Liver (tissue), 9 donors: Measurements from ENCODE around the gene AFAP1. TPM values are rescaled to one million over a fixed set of nuclear protein-coding genes. Genes with fewer than 3 reads are reported as not detected.

Experiments used
- DNase-seq: peaks from one replicate; pipeline ENCODE4 v3.0.0-alpha.2; 2017; ENCODE audit warnings: low spot score
- H3K27ac ChIP-seq, 2 donors: one replicate each; pipeline ENCODE4 v1.7.0; 2013; ENCODE audit warnings: inconsistent platforms in 2 of 2, low read length in 2 of 2, control low read depth in 1 of 2, low read depth in 1 of 2, mild to moderate bottlenecking in 1 of 2
- H3K27me3 ChIP-seq, 4 donors: one replicate each; pipeline versions ENCODE4 v1.6.1 to v1.7.0; 2013; ENCODE audit warnings: low read length in 3 of 4, inconsistent platforms in 1 of 4, mild to moderate bottlenecking in 1 of 4, moderate library complexity in 1 of 4; ENCODE audit not compliant: control insufficient read depth in 4 of 4, insufficient read depth in 4 of 4
- H3K36me3 ChIP-seq, 4 donors: one replicate each; pipeline versions ENCODE4 v1.6.1 to v1.7.0; 2013; ENCODE audit warnings: low read length in 3 of 4, mild to moderate bottlenecking in 3 of 4, low read depth in 1 of 4, moderate library complexity in 1 of 4; ENCODE audit not compliant: control insufficient read depth in 4 of 4, insufficient read depth in 3 of 4
- H3K4me1 ChIP-seq, 4 donors: one replicate each; pipeline versions ENCODE4 v1.6.1 to v1.7.0; 2013; ENCODE audit warnings: low read length in 3 of 4, mild to moderate bottlenecking in 3 of 4, moderate library complexity in 1 of 4; ENCODE audit not compliant: control insufficient read depth in 4 of 4, insufficient read depth in 4 of 4
- H3K4me3 ChIP-seq, 3 donors: one replicate each; pipeline versions ENCODE4 v1.6.1 to v1.7.0; 2013; ENCODE audit warnings: low read length in 3 of 3, control low read depth in 1 of 3, low read depth in 1 of 3, mild to moderate bottlenecking in 1 of 3
- H3K9ac ChIP-seq, 2 donors: one replicate each; pipeline ENCODE4 v1.7.0; 2013; ENCODE audit warnings: low read length in 2 of 2, mild to moderate bottlenecking in 2 of 2, moderate library complexity in 2 of 2, control low read depth in 1 of 2, low read depth in 1 of 2
- H3K9me3 ChIP-seq, 4 donors: one replicate each; pipeline versions ENCODE4 v1.6.1 to v1.7.0; 2013; ENCODE audit warnings: low read length in 3 of 4; ENCODE audit not compliant: control insufficient read depth in 4 of 4
- EGR1 ChIP-seq, 2 donors: IDR thresholded peaks; 2 replicates each; pipeline ENCODE4 v1.6.1; 2016 to 2018; ENCODE audit warnings: antibody characterized with exemption in 2 of 2, low read depth in 2 of 2
- FOXA1 ChIP-seq: IDR thresholded peaks from 2 replicates; pipeline ENCODE4 v1.6.1; 2016; ENCODE audit warnings: antibody characterized with exemption
- FOXA2 ChIP-seq: IDR thresholded peaks from 2 replicates; pipeline ENCODE4 v1.6.1; 2016; ENCODE audit warnings: antibody characterized with exemption
- GABPA ChIP-seq, 2 donors: IDR thresholded peaks in 1 of 2; conservative IDR thresholded peaks in 1 of 2; 2 replicates each; pipeline ENCODE4 v1.6.1; 2016; ENCODE audit warnings: antibody characterized with exemption in 2 of 2, mild to moderate bottlenecking in 1 of 2, moderate library complexity in 1 of 2
- HNF4A ChIP-seq, 2 donors: conservative IDR thresholded peaks; 2 replicates each; pipeline ENCODE4 v1.6.1; 2016; ENCODE audit warnings: antibody characterized with exemption in 2 of 2, mild to moderate bottlenecking in 2 of 2
- HNF4G ChIP-seq: IDR thresholded peaks from 2 replicates; pipeline ENCODE4 v1.6.1; 2016; ENCODE audit warnings: antibody characterized with exemption
- JUND ChIP-seq, 2 donors: IDR thresholded peaks; 2 replicates each; pipeline ENCODE4 v1.6.1; 2016; ENCODE audit warnings: antibody characterized with exemption in 2 of 2
- RAD21 ChIP-seq, 2 donors: IDR thresholded peaks; 2 replicates each; pipeline ENCODE4 v1.6.1; 2016; ENCODE audit warnings: antibody characterized with exemption in 2 of 2, mild to moderate bottlenecking in 2 of 2
- RXRA ChIP-seq, 2 donors: IDR thresholded peaks; 2 replicates each; pipeline ENCODE4 v1.6.1; 2017 to 2018; ENCODE audit warnings: antibody characterized with exemption in 2 of 2, mild to moderate bottlenecking in 1 of 2
- SP1 ChIP-seq: IDR thresholded peaks from 2 replicates; pipeline ENCODE4 v1.6.1; 2018; ENCODE audit warnings: antibody characterized with exemption, mild to moderate bottlenecking
- TAF1 ChIP-seq: conservative IDR thresholded peaks from 2 replicates; pipeline ENCODE4 v1.6.1; 2016; ENCODE audit warnings: antibody characterized with exemption, mild to moderate bottlenecking
- YY1 ChIP-seq: IDR thresholded peaks from 2 replicates; pipeline ENCODE4 v1.6.1; 2016; ENCODE audit warnings: antibody characterized with exemption, mild to moderate bottlenecking
- WGBS: extraction: QIAGEN DNeasy Blood & Tissue Kit; methylation state at CpG from one replicate; pipeline ENCODE4 v1.1.7; 2013; 5-methylcytosine and 5-hydroxymethylcytosine counted together
- polyA plus RNA-seq, 2 donors: library from polyadenylated mRNA; stranded (reverse) in 1 of 2; unstranded in 1 of 2; fragments of 200-250 nt in 1 of 2; fragments of >200 nt in 1 of 2; fragmentation: Nextera tagmentation in 1 of 2; extraction: Ambion mirVana in 1 of 2; gene quantifications; one replicate each; pipeline versions ENCODE4 v1.2.1 to v1.2.3, GENCODE V29; 2013 to 2015
- total RNA-seq, 2 donors: library from RNA; depleted of rRNA; stranded (reverse); fragments of >200 nt; gene quantifications; one replicate each; pipeline ENCODE4 v1.2.3, GENCODE V29; 2014
- TF ChIP-seq, protein P1 (sequence below): IDR thresholded peaks from 2 replicates; pipeline ENCODE4 v1.6.1; 2016; ENCODE audit warnings: antibody characterized with exemption
- TF ChIP-seq, protein P2 (sequence below): IDR thresholded peaks from 2 replicates; pipeline ENCODE4 v1.6.1; 2016; ENCODE audit warnings: antibody characterized with exemption
- TF ChIP-seq, protein P3 (sequence below): IDR thresholded peaks from 2 replicates; pipeline ENCODE4 v1.6.1; 2016; ENCODE audit warnings: antibody characterized with exemption
- TF ChIP-seq, protein P4 (sequence below): IDR thresholded peaks from 2 replicates; pipeline ENCODE4 v1.6.1; 2016; ENCODE audit warnings: antibody characterized with exemption, mild to moderate bottlenecking
- TF ChIP-seq, protein P5 (sequence below): fragments of 150-350 bp; IDR thresholded peaks from 2 replicates; pipeline ENCODE4 v1.5.1; 2017; ENCODE audit warnings: improper control_type of control experiment, low read depth, low read length; ENCODE audit not compliant: missing input control
- donor health status: healthy.
- donor health status: healthy.
- donor health status: healthy.
- donor health status: healthy.
- donor health status: healthy.

The AFAP1 gene
- total and polyA plus RNA-seq, 4 donors: 0.40 to 3.2 (median 1.6) TPM

DNA sequence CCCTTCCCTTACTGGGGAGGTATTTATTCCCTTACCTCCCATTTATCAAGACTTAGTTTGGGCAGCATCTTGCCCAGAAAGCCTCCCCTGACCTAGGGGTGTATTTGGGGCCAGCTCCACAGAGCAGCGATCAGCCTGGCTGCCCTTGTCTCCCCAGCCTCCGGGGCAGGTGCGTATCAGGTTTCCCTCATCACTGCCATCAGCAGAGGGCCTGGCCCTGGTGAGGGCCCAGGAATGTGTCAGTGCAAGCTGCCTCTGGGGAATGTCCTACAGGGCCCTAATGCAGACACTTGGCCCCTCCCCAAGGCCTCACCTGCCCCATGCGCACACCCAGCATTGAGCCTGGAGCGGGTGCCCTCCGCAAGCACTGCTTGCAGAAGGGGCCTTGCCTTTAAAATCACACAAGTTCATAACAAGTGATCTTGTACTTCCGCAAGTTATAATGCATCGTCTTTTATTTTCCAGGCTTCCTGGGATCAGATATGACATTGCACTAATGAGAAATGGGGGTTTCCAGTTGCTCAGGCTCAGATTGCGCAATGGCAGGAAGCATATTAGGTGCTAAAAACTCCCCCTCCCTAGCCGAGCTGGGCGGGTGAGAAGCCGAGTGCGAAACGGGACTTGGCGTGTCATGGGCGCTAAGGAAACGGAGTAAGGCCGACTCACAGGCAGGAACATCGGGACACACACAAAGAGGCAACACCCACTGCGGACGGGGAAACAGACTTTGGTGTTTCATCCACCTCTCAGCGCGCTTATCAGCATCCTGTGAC is 25.4 kb upstream of the AFAP1 start:
- Histone ChIP-seq H3K36me3 (no peaks in the 10 kb centered on the region), H3K27me3 (no peaks in the 10 kb centered on the region), H3K4me1 (peaks cover 0 to 3% (median 0%) of the 10 kb centered on the region in 4 donors), H3K9ac (no peak overlapping the region), H3K27ac (no peak overlapping the region), H3K9me3 (no peaks in the 10 kb centered on the region), H3K4me3 (no peak overlapping the region)
- no peak for DNase-seq
- TF ChIP-seq YY1: no peak
- TF ChIP-seq RXRA (IDR thresholded peaks at IDR 0.05): no peak
- no peak for TF ChIP-seq FOXA2
- TF ChIP-seq HNF4G: no peak
- TF ChIP-seq EGR1 (IDR thresholded peaks at IDR 0.05; ENCODE audit: low read depth in 2 of 2): no peak
- no peak for TF ChIP-seq FOXA1
- TF ChIP-seq GABPA (IDR thresholded peaks at IDR 0.05 in 1 of 2, conservative IDR thresholded peaks at IDR 0.05 in 1 of 2): no peak
- TF ChIP-seq JUND (IDR thresholded peaks at IDR 0.05): no peak
- no peak for TF ChIP-seq SP1
- no peak for TF ChIP-seq RAD21 (IDR thresholded peaks at IDR 0.05)
- TF ChIP-seq, protein P1, sequence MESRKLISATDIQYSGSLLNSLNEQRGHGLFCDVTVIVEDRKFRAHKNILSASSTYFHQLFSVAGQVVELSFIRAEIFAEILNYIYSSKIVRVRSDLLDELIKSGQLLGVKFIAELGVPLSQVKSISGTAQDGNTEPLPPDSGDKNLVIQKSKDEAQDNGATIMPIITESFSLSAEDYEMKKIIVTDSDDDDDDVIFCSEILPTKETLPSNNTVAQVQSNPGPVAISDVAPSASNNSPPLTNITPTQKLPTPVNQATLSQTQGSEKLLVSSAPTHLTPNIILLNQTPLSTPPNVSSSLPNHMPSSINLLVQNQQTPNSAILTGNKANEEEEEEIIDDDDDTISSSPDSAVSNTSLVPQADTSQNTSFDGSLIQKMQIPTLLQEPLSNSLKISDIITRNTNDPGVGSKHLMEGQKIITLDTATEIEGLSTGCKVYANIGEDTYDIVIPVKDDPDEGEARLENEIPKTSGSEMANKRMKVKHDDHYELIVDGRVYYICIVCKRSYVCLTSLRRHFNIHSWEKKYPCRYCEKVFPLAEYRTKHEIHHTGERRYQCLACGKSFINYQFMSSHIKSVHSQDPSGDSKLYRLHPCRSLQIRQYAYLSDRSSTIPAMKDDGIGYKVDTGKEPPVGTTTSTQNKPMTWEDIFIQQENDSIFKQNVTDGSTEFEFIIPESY: no peak
- TF ChIP-seq, protein P2, sequence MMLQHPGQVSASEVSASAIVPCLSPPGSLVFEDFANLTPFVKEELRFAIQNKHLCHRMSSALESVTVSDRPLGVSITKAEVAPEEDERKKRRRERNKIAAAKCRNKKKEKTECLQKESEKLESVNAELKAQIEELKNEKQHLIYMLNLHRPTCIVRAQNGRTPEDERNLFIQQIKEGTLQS: no peak
- TF ChIP-seq, protein P3, sequence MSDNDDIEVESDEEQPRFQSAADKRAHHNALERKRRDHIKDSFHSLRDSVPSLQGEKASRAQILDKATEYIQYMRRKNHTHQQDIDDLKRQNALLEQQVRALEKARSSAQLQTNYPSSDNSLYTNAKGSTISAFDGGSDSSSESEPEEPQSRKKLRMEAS: no peak
- no peak for TF ChIP-seq TAF1
- 75% methylated on average over 23 of the region's 23 CpGs for WGBS

DNA sequence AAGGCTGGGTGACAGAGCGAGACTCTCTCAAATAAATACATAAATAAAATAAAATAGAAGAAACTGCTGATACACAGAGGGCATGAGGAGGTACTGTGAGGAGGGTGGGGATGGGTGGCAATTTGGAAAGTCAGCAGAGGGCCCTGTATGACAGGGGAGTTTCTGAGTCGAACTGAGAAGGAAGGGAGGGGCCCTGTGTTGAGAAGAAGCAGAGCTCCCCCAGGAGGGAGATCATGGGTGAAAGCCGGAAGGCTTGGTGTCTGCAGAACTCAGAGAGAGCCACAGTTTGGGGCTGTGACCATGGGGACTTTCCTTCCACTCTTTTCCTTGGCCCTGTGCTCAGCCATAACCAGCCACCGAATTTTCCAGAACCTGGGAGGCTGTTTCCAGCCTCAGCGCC is 24.8 kb upstream of the AFAP1 start:
- H3K36me3 ChIP-seq: no peaks in the 10 kb centered on the region
- H3K27me3 ChIP-seq: no peaks in the 10 kb centered on the region
- 84% methylated on average over 5 of the region's 5 CpGs for WGBS
- no peaks in the 10 kb centered on the region for H3K9me3 ChIP-seq
- H3K4me1 ChIP-seq: peaks cover 0 to 3% (median 0%) of the 10 kb centered on the region in 4 donors
- no peak overlapping the region for H3K27ac ChIP-seq
- H3K9ac ChIP-seq: no peak overlapping the region
- no peak overlapping the region for H3K4me3 ChIP-seq
- DNase-seq: no peak
- TF ChIP-seq RAD21 (IDR thresholded peaks at IDR 0.05) (no peak), RXRA (IDR thresholded peaks at IDR 0.05) (no peak), HNF4A (conservative IDR thresholded peaks at IDR 0.05) (no peak), FOXA2 (no peak), JUND (IDR thresholded peaks at IDR 0.05) (no peak), YY1 (no peak), FOXA1 (no peak), SP1 (no peak), GABPA (IDR thresholded peaks at IDR 0.05 in 1 of 2, conservative IDR thresholded peaks at IDR 0.05 in 1 of 2) (no peak), EGR1 (IDR thresholded peaks at IDR 0.05; ENCODE audit: low read depth in 2 of 2) (no peak), TAF1 (no peak)
- TF ChIP-seq, protein P4, sequence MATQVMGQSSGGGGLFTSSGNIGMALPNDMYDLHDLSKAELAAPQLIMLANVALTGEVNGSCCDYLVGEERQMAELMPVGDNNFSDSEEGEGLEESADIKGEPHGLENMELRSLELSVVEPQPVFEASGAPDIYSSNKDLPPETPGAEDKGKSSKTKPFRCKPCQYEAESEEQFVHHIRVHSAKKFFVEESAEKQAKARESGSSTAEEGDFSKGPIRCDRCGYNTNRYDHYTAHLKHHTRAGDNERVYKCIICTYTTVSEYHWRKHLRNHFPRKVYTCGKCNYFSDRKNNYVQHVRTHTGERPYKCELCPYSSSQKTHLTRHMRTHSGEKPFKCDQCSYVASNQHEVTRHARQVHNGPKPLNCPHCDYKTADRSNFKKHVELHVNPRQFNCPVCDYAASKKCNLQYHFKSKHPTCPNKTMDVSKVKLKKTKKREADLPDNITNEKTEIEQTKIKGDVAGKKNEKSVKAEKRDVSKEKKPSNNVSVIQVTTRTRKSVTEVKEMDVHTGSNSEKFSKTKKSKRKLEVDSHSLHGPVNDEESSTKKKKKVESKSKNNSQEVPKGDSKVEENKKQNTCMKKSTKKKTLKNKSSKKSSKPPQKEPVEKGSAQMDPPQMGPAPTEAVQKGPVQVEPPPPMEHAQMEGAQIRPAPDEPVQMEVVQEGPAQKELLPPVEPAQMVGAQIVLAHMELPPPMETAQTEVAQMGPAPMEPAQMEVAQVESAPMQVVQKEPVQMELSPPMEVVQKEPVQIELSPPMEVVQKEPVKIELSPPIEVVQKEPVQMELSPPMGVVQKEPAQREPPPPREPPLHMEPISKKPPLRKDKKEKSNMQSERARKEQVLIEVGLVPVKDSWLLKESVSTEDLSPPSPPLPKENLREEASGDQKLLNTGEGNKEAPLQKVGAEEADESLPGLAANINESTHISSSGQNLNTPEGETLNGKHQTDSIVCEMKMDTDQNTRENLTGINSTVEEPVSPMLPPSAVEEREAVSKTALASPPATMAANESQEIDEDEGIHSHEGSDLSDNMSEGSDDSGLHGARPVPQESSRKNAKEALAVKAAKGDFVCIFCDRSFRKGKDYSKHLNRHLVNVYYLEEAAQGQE: no peak
- TF ChIP-seq, protein P2: no peak
- TF ChIP-seq, protein P1: no peak
- TF ChIP-seq, protein P5, sequence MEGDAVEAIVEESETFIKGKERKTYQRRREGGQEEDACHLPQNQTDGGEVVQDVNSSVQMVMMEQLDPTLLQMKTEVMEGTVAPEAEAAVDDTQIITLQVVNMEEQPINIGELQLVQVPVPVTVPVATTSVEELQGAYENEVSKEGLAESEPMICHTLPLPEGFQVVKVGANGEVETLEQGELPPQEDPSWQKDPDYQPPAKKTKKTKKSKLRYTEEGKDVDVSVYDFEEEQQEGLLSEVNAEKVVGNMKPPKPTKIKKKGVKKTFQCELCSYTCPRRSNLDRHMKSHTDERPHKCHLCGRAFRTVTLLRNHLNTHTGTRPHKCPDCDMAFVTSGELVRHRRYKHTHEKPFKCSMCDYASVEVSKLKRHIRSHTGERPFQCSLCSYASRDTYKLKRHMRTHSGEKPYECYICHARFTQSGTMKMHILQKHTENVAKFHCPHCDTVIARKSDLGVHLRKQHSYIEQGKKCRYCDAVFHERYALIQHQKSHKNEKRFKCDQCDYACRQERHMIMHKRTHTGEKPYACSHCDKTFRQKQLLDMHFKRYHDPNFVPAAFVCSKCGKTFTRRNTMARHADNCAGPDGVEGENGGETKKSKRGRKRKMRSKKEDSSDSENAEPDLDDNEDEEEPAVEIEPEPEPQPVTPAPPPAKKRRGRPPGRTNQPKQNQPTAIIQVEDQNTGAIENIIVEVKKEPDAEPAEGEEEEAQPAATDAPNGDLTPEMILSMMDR: no peak
- TF ChIP-seq, protein P3: no peak
